HG03469 (cell line): ENCODE results near the gene SLC25A21.
"Not testable (repeated sequence)": the region's sequence is repeated elsewhere in the genome, so short reads cannot be mapped to it uniquely, and the experiment has no call there.

Experiments used
- ATAC-seq: cut with Tn5 transposase; IDR thresholded peaks from one replicate; pipeline ENCODE4 v1.9.1; 2021; ENCODE audit warnings: mild to moderate bottlenecking, moderate library complexity, moderate number of reproducible peaks; ENCODE audit not compliant: unreplicated experiment

Gene SLC25A21

GRCh38 chr14:37172024-37172869, at the start of gene SLC25A21:
Gene SLC25A21, minus strand, starts transcription at chr14:37172606.
- no peak for ATAC-seq

GRCh38 chr14:37221073-37221472, 48.7 kb upstream of the SLC25A21 start:
- ATAC-seq = no peak

DNA sequence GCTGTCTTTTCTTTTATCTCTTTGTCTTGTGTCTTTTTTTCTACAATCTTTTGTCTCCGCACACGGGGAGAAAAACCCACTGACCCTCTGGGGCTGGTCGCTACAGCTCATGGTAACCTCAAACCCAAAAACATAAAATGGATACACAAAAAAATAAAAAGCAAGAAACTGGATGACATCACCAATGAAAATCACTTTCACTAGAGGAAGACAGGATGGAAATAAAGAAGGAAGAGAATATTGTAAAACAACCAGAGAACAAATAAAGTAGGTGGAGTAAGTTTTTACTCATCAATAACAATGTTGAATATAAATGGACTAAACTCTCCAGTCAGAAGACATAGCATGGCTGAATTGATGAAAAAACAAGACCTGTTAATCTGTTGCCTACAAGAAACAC, 42.9 kb upstream of the SLC25A21 start:
- no peak for ATAC-seq

GRCh38 chr14:37213016-37213415, 40.6 kb upstream of the SLC25A21 start:
- ATAC-seq = no peak

DNA sequence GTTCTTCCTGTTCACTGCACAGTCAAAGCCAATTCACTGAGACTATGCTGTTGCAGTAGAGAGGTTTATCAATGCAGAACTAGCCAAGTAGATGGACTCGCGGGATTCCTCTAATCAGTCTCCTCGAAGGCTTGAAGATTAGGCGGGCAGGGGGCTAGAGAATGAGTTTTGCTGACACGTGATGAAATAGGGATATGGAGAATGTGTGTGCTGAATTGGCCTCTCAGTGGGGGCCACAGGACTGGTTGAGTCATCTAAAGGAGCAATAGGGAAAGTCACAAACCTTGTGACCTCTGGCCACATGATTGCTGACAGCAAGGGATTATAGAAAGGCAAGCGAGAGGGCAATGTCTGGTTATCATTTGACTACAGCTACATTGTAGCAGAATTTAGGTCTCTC, 38.0 kb upstream of the SLC25A21 start:
- no peak for ATAC-seq

DNA sequence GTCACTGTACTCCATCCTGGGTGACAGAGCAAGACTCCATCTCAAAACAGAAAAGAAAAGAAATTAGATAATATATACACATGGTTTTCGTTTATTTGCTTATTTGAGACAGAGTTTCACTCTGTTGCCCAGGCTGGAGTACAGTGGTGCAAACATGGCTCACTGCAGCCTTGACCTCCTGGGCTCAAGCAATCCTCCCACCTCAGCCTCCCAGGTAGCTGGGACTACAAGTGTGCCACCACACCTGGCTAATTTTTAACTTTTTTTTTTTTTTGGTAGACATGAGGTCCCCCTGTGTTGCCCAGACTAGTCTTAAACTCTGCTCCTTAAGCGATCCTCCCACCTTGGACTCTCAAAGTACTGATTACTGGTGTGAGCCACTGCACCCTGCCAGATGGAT, 37.2 kb upstream of the SLC25A21 start:
- not testable (repeated sequence) for ATAC-seq

GRCh38 chr14:37205623-37206605, 33.5 kb upstream of the SLC25A21 start:
- not testable (repeated sequence) for ATAC-seq

DNA sequence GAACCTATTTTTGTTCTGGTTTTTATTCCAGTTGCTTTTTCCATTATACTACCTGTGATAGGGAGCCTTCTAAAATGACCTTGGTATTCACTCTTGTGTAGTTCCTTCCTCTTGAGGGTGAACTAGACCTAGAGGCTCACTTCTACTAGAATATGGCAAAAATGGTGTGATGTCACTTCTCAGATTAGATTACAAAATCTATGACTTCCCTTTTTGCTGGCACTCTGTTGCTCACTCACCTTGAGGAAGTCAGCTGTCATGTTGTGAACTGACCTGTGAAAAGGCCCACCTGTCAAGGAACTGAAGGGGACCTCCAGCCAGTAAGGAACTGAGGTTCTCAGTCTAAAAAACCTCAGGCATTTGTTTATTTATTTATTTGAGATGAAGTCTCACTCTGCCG, 31.0 kb upstream of the SLC25A21 start:
- ATAC-seq = no peak

- ATAC-seq = no peak
Measured at GRCh38 chr14:37202812-37203211, 30.4 kb upstream of the SLC25A21 start.

DNA sequence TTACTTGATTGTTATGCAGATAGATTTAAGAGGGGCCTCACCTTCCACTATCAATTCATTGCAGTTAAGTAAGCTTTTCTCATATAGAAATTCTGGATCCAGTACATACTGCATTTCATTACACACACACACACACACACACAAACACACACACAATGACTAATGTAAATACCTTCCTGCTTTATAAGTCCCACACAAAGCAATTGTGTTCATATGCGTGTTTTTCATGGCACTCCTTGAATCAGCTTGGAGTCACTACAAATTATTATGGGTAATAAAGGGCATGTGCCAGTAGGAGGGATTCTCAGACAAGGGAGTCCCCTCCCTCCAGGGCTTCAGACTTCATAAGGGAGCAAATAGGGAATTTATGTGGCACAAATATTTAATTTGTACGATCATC, 29.9 kb upstream of the SLC25A21 start:
- ATAC-seq = no peak

DNA sequence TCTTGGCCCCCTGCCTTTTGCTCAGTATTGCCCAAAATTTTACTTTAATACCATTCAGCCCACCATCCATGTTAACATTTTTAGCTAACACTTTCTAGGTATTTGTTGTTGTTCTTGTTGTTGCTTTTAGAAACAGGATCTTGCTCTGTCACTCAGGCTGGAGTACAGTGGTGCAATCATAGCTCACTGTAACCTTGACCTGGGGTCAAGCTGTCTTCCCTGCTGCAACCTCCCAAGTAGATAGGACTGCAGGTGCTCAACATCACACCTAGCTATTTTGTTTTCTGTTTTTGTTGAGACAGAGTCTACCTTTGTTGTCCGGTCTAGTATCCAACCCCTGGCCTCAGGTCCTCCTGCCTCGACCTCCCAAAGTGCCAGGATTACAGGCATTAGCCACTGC, 29.3 kb upstream of the SLC25A21 start:
- no peak for ATAC-seq

- ATAC-seq = no peak
Measured at GRCh38 chr14:37198907-37199306, 26.5 kb upstream of the SLC25A21 start.

DNA sequence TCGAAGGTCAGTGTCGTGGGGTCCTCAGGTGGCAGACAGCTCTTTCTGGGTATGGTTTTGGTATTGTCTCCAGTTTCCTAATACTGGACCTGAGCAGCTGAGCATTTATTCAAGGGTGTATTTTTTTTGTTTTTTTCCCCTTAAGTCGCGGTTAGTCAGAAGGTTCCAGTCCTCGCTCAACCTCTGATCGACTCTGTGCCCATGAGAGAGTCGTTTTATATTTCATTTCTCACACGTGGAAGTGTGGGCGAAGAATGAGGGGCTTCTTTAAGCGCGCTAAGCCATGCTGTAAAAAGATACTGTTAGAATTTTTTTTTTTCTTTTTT, 25.8 kb upstream of the SLC25A21 start:
- ATAC-seq = no peak

DNA sequence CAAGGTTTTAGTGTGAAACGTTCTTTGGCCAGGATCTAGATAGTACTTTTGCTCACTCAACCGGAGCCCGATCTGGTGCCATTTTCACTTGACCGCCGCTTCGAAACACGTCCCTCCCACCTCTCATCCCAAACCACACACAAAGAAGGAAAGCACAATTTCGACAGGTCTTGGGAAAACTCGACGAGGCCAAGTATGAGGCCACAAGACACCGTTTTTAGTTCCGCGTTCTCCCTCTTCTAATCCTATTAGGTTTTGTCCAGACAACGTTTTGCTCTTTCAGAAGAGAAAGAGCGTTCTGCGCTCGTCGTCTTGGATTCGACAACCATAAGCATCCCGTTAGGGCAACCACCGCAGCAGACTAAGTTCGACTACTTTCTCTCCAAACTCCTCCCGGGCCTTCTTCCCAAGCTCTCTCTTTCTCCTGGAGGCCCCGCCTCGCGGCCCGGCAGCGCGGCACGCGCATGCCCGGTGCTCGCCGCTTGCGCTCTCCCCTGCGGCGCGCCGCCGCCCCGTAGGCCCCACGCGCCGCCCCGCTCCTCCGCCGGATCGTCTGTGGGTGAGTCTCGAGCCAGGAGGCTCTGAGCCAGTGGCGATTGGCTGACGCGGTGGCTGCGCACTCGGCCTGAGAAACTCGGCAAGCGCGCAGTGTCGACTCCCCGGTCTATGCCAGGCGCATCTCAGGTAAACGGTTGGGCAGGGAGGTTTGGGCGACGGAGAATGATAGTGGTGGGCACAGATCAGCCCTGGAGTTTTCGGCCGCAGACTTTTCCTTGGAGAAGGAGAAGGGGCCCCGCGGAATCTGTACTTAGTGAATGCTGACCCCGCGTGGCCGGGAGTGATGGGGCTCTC, 25.2 kb upstream of the SLC25A21 start, which contains the start of gene MIPOL1:
MIPOL1 (plus strand) TSS at position 517 of the 852 bp plus-strand sequence. CDS start 49,952 bp downstream, outside the sequence.
- no peak for ATAC-seq

DNA sequence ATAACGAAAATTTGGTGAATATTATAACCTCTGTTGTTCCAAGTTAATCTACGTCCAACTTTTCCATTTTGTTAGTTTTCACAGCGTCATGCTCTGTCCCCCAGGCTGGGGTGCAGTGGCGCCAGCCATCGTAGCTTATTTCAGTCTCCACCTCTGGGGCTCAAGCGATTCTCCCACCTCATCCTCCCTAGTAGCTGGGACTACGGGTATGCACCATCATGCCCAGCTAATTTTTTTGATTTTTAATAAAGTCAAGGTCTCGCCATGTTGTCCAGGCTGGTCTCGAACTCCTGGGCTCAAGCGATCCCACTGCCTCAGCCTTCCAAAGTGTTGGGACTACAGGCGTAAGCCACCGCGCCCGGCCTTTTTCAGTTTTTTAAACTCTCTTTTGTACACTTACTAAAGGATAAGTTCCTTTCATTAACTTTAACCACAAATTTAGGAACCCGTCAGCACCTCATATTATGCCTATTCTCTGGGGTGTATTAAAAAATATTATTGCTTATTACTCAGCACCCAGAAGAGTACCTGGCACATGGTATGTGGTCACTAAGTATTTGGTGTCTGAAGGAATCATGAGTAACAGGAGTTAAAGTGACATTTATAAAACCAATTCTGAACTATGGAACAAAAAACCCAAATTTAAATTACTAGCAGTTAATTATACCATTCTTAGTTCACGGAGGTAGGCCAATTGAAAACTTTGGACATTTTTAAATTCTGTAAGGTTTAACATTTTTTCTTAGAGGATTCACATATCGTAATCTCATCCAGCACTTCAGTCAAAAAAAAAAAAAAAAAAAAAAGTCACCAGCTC, 24.4 kb upstream of the SLC25A21 start:
- ATAC-seq = no peak

DNA sequence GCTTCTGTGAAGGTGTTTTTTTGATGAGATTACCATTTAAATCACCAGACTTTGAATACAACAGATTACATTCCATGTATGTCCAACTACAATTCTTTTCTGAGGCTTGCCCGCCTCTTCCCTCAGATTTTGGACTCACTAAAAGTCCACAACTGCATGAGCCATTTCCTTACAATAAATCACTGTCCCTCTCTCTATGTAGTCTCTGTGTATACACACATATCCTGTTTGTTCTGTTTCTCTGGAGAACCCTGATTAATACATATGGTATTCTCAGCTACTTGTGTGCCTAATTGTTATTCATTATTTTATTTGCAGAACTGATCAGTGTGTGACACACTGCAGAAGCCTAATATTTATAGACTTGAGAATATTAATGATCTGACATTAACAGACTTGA, 22.9 kb upstream of the SLC25A21 start:
- no peak for ATAC-seq

DNA sequence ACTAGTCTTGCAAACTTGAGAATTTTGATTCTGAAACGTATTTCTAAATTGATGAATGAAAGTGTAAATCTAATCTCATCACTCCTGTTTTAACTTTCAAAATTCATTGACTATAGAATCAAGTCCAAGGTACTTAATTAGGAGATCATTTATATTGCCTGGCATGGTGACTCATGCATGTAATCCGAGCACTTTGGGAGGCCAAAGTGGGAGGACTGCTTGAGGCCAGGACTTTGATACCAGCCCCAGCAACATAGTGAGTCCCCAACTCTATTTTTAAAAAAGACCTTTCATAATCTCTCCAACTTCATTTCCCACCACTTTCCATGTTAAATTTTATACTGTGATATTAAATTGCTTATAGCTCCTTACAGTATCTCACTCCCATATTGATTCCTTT, 22.3 kb upstream of the SLC25A21 start:
- ATAC-seq = no peak

GRCh38 chr14:37189733-37190132, 17.3 kb upstream of the SLC25A21 start:
- not testable (repeated sequence) for ATAC-seq

- not testable (repeated sequence) for ATAC-seq
Measured at GRCh38 chr14:37187840-37188577, 15.6 kb upstream of the SLC25A21 start.
